Glomerular endothelial cell (primary cell): Measurements from ENCODE around the gene MAP4K5. TPM values are rescaled to one million over a fixed set of nuclear protein-coding genes. Genes with fewer than 3 reads are reported as not detected.

ENCODE experiments used
- DNase-seq: peaks from one replicate; pipeline ENCODE4 v3.0.0-alpha.2; 2011; ENCODE audit warnings: low read depth, low spot score; ENCODE audit errors: extremely low read depth
- total RNA-seq: library from RNA; depleted of rRNA; stranded (reverse); fragments of >200 nt; gene quantifications from 2 replicates; pipeline ENCODE4 v1.2.3, GENCODE V29; 2015

The MAP4K5 gene
- total RNA-seq, 1 donor from 2014 or later = 155 TPM

GRCh38 chr14:50373959-50374358 lies 158.4 kb downstream of the MAP4K5 start:
- DNase-seq = no peak

- DNase-seq = no peak
These were observed 160.8 kb downstream of the MAP4K5 start for GRCh38 chr14:50371546-50371945.

Other genes starting within 250 kb of the MAP4K5 start
- gene L2HGDH, start 220.3 kb downstream of the MAP4K5 start, total RNA-seq = 3.0 and 8.9 TPM in 2 replicates
- 9.6 and 16.0 TPM in 2 replicates for gene DMAC2L, start 220.2 kb downstream of the MAP4K5 start, total RNA-seq
- gene CDKL1, start 135.7 kb downstream of the MAP4K5 start, total RNA-seq = 15.8 and 24.3 TPM in 2 replicates
- gene ATL1, start 27.6 kb upstream of the MAP4K5 start, total RNA-seq = 2.9 and 6.3 TPM in 2 replicates
- 16.4 and 28.7 TPM in 2 replicates for gene SAV1, start 135.7 kb upstream of the MAP4K5 start, total RNA-seq